ENCODE measurements around the gene NFIC.

DNA sequence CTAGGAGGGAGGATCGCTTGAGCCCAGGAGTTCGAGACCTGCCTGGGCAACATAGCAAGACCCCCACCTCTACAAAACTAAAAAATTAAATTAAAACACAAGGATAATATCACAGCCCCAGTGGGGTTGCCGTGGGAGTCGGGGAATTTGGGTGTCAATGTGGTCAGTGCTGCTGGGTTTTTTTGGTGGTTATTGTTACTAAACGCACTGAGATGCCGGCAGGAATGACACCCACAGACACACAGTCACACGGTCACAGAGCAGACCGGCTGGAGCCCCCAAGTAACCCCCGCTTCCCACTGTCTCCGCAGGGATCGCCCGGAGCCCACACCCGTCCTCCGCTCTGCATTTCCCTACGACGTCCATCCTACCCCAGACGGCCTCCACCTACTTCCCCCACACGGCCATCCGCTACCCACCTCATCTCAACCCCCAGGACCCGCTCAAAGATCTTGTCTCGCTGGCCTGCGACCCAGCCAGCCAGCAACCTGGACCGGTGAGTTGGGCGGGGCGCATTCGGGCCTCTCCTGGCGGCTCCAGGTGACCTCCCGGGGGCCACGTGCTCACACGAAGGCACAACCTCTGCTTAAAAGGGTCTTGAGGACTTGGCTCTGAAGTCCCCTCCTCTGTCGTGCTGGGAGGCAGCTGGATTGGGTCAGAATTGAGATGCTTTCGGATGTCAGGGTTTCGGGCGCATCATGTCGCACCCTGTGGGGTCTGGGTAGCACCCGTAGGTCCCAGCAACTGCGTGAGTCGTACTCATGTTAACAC is 86.0 kb downstream of the NFIC start:
- TF ChIP-seq CEBPB (IDR thresholded peaks at IDR 0.05), result no peak
- no peak for TF ChIP-seq EGR1 (IDR thresholded peaks at IDR 0.05)
- TF ChIP-seq, protein P1, sequence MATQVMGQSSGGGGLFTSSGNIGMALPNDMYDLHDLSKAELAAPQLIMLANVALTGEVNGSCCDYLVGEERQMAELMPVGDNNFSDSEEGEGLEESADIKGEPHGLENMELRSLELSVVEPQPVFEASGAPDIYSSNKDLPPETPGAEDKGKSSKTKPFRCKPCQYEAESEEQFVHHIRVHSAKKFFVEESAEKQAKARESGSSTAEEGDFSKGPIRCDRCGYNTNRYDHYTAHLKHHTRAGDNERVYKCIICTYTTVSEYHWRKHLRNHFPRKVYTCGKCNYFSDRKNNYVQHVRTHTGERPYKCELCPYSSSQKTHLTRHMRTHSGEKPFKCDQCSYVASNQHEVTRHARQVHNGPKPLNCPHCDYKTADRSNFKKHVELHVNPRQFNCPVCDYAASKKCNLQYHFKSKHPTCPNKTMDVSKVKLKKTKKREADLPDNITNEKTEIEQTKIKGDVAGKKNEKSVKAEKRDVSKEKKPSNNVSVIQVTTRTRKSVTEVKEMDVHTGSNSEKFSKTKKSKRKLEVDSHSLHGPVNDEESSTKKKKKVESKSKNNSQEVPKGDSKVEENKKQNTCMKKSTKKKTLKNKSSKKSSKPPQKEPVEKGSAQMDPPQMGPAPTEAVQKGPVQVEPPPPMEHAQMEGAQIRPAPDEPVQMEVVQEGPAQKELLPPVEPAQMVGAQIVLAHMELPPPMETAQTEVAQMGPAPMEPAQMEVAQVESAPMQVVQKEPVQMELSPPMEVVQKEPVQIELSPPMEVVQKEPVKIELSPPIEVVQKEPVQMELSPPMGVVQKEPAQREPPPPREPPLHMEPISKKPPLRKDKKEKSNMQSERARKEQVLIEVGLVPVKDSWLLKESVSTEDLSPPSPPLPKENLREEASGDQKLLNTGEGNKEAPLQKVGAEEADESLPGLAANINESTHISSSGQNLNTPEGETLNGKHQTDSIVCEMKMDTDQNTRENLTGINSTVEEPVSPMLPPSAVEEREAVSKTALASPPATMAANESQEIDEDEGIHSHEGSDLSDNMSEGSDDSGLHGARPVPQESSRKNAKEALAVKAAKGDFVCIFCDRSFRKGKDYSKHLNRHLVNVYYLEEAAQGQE (IDR thresholded peaks at IDR 0.05; ENCODE audit: low read depth), result no peak
- TF ChIP-seq TCF12 (IDR thresholded peaks at IDR 0.05; ENCODE audit: low read depth), result no peak
- TF ChIP-seq TEAD4 (IDR thresholded peaks at IDR 0.05), result no peak
- no peak for TF ChIP-seq FOXM1 (IDR thresholded peaks at IDR 0.05; ENCODE audit: borderline replicate concordance, low read depth)

All from Ishikawa (cell line).